ENCODE measurements around the gene ADGRA1. TPM values are rescaled to one million over a fixed set of nuclear protein-coding genes. Genes with fewer than 3 reads are reported as not detected.

Gene ADGRA1
- total and polyA plus RNA-seq, 2 experiments from 2014 or later, result 0.23 to 0.52 TPM

DNA sequence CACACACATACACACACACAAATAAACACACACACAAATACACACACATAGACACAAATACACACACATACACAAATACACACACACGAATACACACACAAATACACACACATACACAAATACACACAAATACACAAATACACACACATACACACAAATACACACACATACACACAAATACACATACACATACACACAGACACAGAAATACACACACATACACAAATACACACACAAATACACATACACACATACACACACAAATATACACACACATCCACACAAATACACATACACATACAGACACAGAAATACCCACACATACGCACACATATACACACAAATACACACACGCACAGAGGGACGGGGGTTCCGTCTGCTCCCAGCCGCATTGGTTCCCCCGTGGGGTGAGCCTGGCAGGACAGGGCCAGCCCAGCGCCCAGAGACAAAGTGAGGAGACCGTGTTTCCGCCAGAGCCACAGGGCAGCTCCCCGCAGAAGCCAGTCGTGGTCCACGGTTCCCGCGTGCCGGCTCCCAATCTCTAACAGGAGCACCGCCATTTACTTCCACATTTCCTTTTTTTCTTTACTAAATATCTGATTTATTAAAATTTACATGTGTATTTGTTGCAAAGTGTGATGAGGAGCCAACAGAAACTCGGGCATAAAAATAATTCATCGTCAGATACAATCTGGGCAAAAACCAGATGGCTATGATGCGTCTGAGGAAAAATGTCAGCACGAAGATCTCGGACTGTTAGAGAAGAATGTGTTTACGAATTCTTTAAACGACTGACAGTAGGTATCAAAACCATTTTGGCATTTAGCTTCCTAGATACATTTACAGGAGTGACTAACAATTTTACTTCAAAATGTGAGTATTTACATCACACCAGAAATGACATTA, 69.2 kb downstream of the ADGRA1 start:
- Histone ChIP-seq H3K4me1 (ENCODE audit: insufficient read depth) (peaks cover 20% of the 10 kb centered on the region), H3K27ac (ENCODE audit: low read depth) (no peak overlapping the region), H3F3A (replicated peaks; ENCODE audit: low read depth) (0 out of 2 replicates have a peak, but pooled peaks cover 7% of the 10 kb centered on the region), H3K27me3 (ENCODE audit: insufficient read depth) (no peaks in the 10 kb centered on the region), H3K36me3 (ENCODE audit: insufficient read depth) (no peaks in the 10 kb centered on the region), H4K20me1 (replicated peaks; ENCODE audit: insufficient read depth) (no peaks in the 10 kb centered on the region), H3K9me2 (ENCODE audit: insufficient read depth) (no peaks in the 10 kb centered on the region), H3K4me2 (no peak overlapping the region), H2AFZ (no peak overlapping the region), H3K79me2 (replicated peaks; ENCODE audit: insufficient read depth) (no peaks in the 10 kb centered on the region), H3K4me3 (no peak overlapping the region)
- Mint-ChIP-seq H3K9me3 (no peaks in the 10 kb centered on the region; the same call in 2 of the 3 replicates), H3K27ac (no peak overlapping the region), H3K36me3 (ENCODE audit: low read depth) (no peaks in the 10 kb centered on the region; the same call in 2 of the 3 replicates), H3K27me3 (ENCODE audit: insufficient read depth, low read depth, poor library complexity) (peaks cover 14% of the 10 kb centered on the region), H3K4me1 (peaks cover 20% of the 10 kb centered on the region), H3K4me3 (no peak overlapping the region; the same call in 2 of the 3 replicates)
- DNase-seq (ENCODE audit: low spot score) (no peak), ATAC-seq (no peak)
- TF ChIP-seq, protein P1, sequence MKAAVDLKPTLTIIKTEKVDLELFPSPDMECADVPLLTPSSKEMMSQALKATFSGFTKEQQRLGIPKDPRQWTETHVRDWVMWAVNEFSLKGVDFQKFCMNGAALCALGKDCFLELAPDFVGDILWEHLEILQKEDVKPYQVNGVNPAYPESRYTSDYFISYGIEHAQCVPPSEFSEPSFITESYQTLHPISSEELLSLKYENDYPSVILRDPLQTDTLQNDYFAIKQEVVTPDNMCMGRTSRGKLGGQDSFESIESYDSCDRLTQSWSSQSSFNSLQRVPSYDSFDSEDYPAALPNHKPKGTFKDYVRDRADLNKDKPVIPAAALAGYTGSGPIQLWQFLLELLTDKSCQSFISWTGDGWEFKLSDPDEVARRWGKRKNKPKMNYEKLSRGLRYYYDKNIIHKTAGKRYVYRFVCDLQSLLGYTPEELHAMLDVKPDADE (IDR thresholded peaks at IDR 0.05), result no peak
- TF ChIP-seq NANOG (IDR thresholded peaks at IDR 0.05; ENCODE audit: borderline replicate concordance) (no peak), JUNB (IDR thresholded peaks at IDR 0.05; ENCODE audit: unreplicated experiment) (no peak), CREB1 (CRISPR knock-in tag; IDR thresholded peaks at IDR 0.05; ENCODE audit: low read depth) (no peak), STAT1 (IDR thresholded peaks at IDR 0.05; ENCODE audit: unreplicated experiment) (no peak), POLR2AphosphoS5 (IDR thresholded peaks at IDR 0.05; ENCODE audit: low read depth) (no peak)
- TF ChIP-seq, protein P2, sequence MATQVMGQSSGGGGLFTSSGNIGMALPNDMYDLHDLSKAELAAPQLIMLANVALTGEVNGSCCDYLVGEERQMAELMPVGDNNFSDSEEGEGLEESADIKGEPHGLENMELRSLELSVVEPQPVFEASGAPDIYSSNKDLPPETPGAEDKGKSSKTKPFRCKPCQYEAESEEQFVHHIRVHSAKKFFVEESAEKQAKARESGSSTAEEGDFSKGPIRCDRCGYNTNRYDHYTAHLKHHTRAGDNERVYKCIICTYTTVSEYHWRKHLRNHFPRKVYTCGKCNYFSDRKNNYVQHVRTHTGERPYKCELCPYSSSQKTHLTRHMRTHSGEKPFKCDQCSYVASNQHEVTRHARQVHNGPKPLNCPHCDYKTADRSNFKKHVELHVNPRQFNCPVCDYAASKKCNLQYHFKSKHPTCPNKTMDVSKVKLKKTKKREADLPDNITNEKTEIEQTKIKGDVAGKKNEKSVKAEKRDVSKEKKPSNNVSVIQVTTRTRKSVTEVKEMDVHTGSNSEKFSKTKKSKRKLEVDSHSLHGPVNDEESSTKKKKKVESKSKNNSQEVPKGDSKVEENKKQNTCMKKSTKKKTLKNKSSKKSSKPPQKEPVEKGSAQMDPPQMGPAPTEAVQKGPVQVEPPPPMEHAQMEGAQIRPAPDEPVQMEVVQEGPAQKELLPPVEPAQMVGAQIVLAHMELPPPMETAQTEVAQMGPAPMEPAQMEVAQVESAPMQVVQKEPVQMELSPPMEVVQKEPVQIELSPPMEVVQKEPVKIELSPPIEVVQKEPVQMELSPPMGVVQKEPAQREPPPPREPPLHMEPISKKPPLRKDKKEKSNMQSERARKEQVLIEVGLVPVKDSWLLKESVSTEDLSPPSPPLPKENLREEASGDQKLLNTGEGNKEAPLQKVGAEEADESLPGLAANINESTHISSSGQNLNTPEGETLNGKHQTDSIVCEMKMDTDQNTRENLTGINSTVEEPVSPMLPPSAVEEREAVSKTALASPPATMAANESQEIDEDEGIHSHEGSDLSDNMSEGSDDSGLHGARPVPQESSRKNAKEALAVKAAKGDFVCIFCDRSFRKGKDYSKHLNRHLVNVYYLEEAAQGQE (IDR thresholded peaks at IDR 0.05; ENCODE audit: unreplicated experiment), result no peak

DNA sequence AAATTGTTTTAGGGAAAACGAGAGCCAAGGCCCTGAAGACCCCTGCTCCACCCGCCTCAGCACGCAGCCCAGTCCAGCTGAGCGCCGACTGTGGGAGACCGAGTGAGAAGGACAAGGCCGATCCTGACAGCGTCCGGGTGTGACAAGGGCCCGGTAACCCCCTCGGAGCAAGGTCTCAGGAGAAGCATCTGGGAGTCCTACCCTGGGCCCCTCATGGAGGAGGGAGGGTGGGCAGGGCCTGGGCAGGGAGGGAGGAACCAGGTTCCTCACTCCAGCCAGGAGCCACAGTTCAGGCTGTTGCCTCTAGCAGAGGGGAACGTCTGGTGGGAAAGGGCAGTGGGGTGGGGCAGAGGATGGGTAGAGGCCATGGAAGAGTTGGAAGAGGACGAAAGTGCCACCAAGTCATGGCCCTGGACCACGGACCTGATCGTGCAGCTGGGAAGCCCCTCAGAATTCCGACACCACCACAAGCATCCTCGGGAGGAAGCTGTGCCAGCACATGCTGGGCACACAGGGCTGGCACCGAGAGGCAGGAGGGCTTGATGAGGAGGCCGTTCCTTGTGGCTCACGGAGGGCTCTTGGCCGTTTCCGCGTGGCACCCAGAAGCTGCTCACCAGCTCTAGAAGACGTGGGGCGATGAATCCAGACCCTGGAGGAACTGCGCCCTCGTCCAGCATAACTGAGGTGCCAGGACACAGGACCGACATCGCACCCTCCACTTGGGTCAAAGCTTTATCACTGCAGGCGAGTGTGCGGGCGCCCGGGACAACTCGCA, 70.1 kb downstream of the ADGRA1 start:
- Histone ChIP-seq H3K36me3 (ENCODE audit: insufficient read depth) (no peaks in the 10 kb centered on the region), H2AFZ (no peak overlapping the region), H3F3A (replicated peaks; ENCODE audit: low read depth) (0 out of 2 replicates have a peak, but pooled peaks cover 7% of the 10 kb centered on the region), H3K4me2 (no peak overlapping the region), H3K9me2 (ENCODE audit: insufficient read depth) (no peaks in the 10 kb centered on the region), H3K4me3 (no peak overlapping the region), H3K79me2 (replicated peaks; ENCODE audit: insufficient read depth) (no peaks in the 10 kb centered on the region), H3K27me3 (ENCODE audit: insufficient read depth) (no peaks in the 10 kb centered on the region), H3K27ac (ENCODE audit: low read depth) (no peak overlapping the region), H4K20me1 (replicated peaks; ENCODE audit: insufficient read depth) (no peaks in the 10 kb centered on the region), H3K4me1 (ENCODE audit: insufficient read depth) (peaks cover 13% of the 10 kb centered on the region)
- no peak for DNase-seq (ENCODE audit: low spot score)
- Mint-ChIP-seq H3K4me3 (no peak overlapping the region; the same call in 2 of the 3 replicates), H3K4me1 (peaks cover 21% of the 10 kb centered on the region), H3K27ac (no peak overlapping the region), H3K36me3 (ENCODE audit: low read depth) (peaks cover 3% of the 10 kb centered on the region; the same call in 1 of the 3 replicates), H3K9me3 (no peaks in the 10 kb centered on the region), H3K27me3 (ENCODE audit: insufficient read depth, low read depth, poor library complexity) (peaks cover 18% of the 10 kb centered on the region)
- ATAC-seq, result no peak
- no peak for TF ChIP-seq NANOG (IDR thresholded peaks at IDR 0.05; ENCODE audit: borderline replicate concordance)
- no peak for TF ChIP-seq CREB1 (CRISPR knock-in tag; IDR thresholded peaks at IDR 0.05; ENCODE audit: low read depth)
- no peak for TF ChIP-seq STAT1 (IDR thresholded peaks at IDR 0.05; ENCODE audit: unreplicated experiment)
